CD14-positive monocyte (primary cell): ENCODE results near the gene RPTOR. TPM values are rescaled to one million over a fixed set of nuclear protein-coding genes. Genes with fewer than 3 reads are reported as not detected.

Experiments used
- DNase-seq, 3 donors: peaks; one replicate each; pipeline ENCODE4 v3.0.0-alpha.2; 2011 to 2022
- H2AFZ ChIP-seq: 2 replicates; pipeline ENCODE4 v1.6.0; 2012; ENCODE audit warnings: mild to moderate bottlenecking, low read depth, low read length, inconsistent platforms; ENCODE audit not compliant: insufficient read depth, poor library complexity, severe bottlenecking
- H3K27ac ChIP-seq, 2 donors: 1 replicate in 1 of 2; 2 replicates in 1 of 2; pipeline ENCODE4 v1.5.1; 2012 to 2013; ENCODE audit warnings: low read length in 2 of 2, control low read depth in 1 of 2, inconsistent platforms in 1 of 2, low read depth in 1 of 2, mild to moderate bottlenecking in 1 of 2
- H3K27me3 ChIP-seq, 2 donors: one replicate each; pipeline versions ENCODE4 v1.6.0 to v1.6.1; 2011 to 2013; ENCODE audit warnings: low read length in 2 of 2; ENCODE audit not compliant: control insufficient read depth in 2 of 2, insufficient read depth in 2 of 2
- H3K36me3 ChIP-seq, 2 donors: replicated peaks in 1 of 2; 1 replicate in 1 of 2; 2 replicates in 1 of 2; pipeline versions ENCODE4 v1.5.1 to v1.6.1; 2012 to 2013; ENCODE audit warnings: low read length in 2 of 2, control low read depth in 1 of 2, inconsistent platforms in 1 of 2, mild to moderate bottlenecking in 1 of 2; ENCODE audit not compliant: insufficient read depth in 2 of 2, control insufficient read depth in 1 of 2
- H3K4me1 ChIP-seq, 2 donors: 1 replicate in 1 of 2; 2 replicates in 1 of 2; pipeline versions ENCODE4 v1.5.1 to v1.6.1; 2012 to 2013; ENCODE audit warnings: low read length in 2 of 2, control low read depth in 1 of 2, inconsistent platforms in 1 of 2, mild to moderate bottlenecking in 1 of 2, moderate library complexity in 1 of 2; ENCODE audit not compliant: insufficient read depth in 2 of 2, control insufficient read depth in 1 of 2
- H3K4me2 ChIP-seq: replicated peaks from 2 replicates; pipeline ENCODE3; 2012; ENCODE audit warnings: low read length, moderate library complexity, mild to moderate bottlenecking; ENCODE audit not compliant: poor library complexity, severe bottlenecking; ENCODE audit errors: extremely low read depth
- H3K4me3 ChIP-seq, 3 experiments: fragments of 200-600 bp in 1 of 3; sonication (generic) in 1 of 3; replicated peaks in 1 of 3; 1 replicate in 2 of 3; 2 replicates in 1 of 3; pipeline ENCODE4 v1.5.1; 2011 to 2013; ENCODE audit warnings: low read length in 3 of 3, mild to moderate bottlenecking in 3 of 3, control low read depth in 2 of 3, low read depth in 2 of 3, inconsistent platforms in 1 of 3, moderate library complexity in 1 of 3
- H3K79me2 ChIP-seq: 2 replicates; pipeline ENCODE4 v1.6.0; 2012; ENCODE audit warnings: mild to moderate bottlenecking, control low read depth, inconsistent platforms, low read length, moderate library complexity; ENCODE audit not compliant: insufficient read depth
- H3K9ac ChIP-seq: 2 replicates; pipeline ENCODE4 v1.6.0; 2017; ENCODE audit warnings: low read length, mild to moderate bottlenecking; ENCODE audit not compliant: insufficient read depth, poor library complexity, severe bottlenecking
- H3K9me3 ChIP-seq, 2 donors: replicated peaks in 1 of 2; 1 replicate in 1 of 2; 2 replicates in 1 of 2; pipeline versions ENCODE4 v1.5.1 to v1.6.1; 2012 to 2013; ENCODE audit warnings: low read length in 2 of 2, control low read depth in 1 of 2; ENCODE audit not compliant: control insufficient read depth in 1 of 2, insufficient read depth in 1 of 2
- H4K20me1 ChIP-seq: 2 replicates; pipeline ENCODE4 v1.6.0; 2012; ENCODE audit warnings: mild to moderate bottlenecking, low read length, control low read depth, moderate library complexity; ENCODE audit not compliant: insufficient read depth
- H3K27ac Mint-ChIP-seq, 7 donors: one replicate each; pipeline ENCODE4 v1.8.0; 2020; ENCODE audit warnings: mild to moderate bottlenecking in 7 of 7, mixed read lengths in 7 of 7, moderate library complexity in 6 of 7, inconsistent platforms in 2 of 7
- H3K27me3 Mint-ChIP-seq, 3 donors: one replicate each; pipeline ENCODE4 v1.8.0; 2021 to 2022; ENCODE audit warnings: low read depth in 3 of 3, mild to moderate bottlenecking in 3 of 3, mixed read lengths in 3 of 3, moderate library complexity in 3 of 3, inconsistent platforms in 1 of 3
- H3K36me3 Mint-ChIP-seq, 2 donors: one replicate each; pipeline ENCODE4 v1.8.0; 2020; ENCODE audit warnings: mixed read lengths in 2 of 2, inconsistent platforms in 1 of 2, mild to moderate bottlenecking in 1 of 2
- H3K4me1 Mint-ChIP-seq: one replicate; pipeline ENCODE4 v1.8.0; 2020; ENCODE audit warnings: mild to moderate bottlenecking, mixed read lengths
- H3K4me3 Mint-ChIP-seq, 2 donors: one replicate each; pipeline ENCODE4 v1.8.0; 2020; ENCODE audit warnings: mild to moderate bottlenecking in 2 of 2, mixed read lengths in 2 of 2, moderate library complexity in 1 of 2
- H3K9me3 Mint-ChIP-seq, 7 donors: one replicate each; pipeline ENCODE4 v1.8.0; 2020 to 2022; ENCODE audit warnings: mixed read lengths in 7 of 7, mild to moderate bottlenecking in 6 of 7, moderate library complexity in 6 of 7, inconsistent platforms in 2 of 7
- WGBS: methylation state at CpG from one replicate; pipeline ENCODE4 v1.1.5; 2013; ENCODE audit warnings: missing lambda C conversion rate; ENCODE audit not compliant: insufficient coverage; 5-methylcytosine and 5-hydroxymethylcytosine counted together
- intact Hi-C, 2 donors: fragments of 100-400 bp; cut with micrococcal nuclease; formaldehyde crosslinking; loops; one replicate each; pipeline versions ENCODE4 v1.15.0 to v1.15.1; 2023
- polyA plus RNA-seq, 3 donors: library from polyadenylated mRNA; depleted of rRNA in 1 of 3; unstranded in 2 of 3; stranded (reverse) in 1 of 3; fragments of 300-500 nt in 2 of 3; fragments of >200 nt in 1 of 3; fragmentation: Illumina TruSeq in 2 of 3; gene quantifications; 1 replicate in 2 of 3; 2 replicates in 1 of 3; pipeline ENCODE4 v1.2.3, GENCODE V29; 2012 to 2021
- TF ChIP-seq, protein P1 (sequence below): fragments of 200-600 bp; IDR thresholded peaks from one replicate; pipeline ENCODE4 v1.8.0; 2022; ENCODE audit warnings: antibody characterized with exemption, mild to moderate bottlenecking

The RPTOR gene
- polyA plus RNA-seq, 3 donors = 1.1 to 8.7 (median 2.6) TPM

DNA sequence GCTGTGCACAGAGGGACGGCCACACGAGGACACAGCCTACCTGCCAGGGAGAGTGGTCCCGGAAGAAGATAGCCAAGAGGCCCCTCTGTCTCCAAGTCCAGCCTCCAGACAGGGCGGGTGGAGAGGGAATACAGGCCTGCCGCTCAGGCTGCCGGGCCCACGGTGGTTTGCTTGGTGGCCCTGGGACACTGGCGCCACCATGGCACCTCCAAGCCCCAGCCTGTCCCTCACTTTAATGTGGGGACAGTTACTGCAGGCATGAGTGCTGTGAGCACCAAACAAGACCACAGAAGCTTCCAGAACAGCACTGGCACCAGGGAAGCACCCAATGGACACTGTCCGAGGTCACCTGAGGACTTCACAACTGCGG, 425.0 kb downstream of the RPTOR start:
- Histone ChIP-seq H3K4me3 (no peak overlapping the region), H4K20me1 (no peaks in the 10 kb centered on the region), H3K27me3 (peaks cover 0 to 2% of the 10 kb centered on the region in 2 donors), H3K27ac (no peak overlapping the region), H2AFZ (no peak overlapping the region), H3K79me2 (no peaks in the 10 kb centered on the region), H3K9me3 (no peaks in the 10 kb centered on the region), H3K36me3 (peaks cover 0 to 1% of the 10 kb centered on the region in 2 donors), H3K4me1 (peaks cover 8 to 15% of the 10 kb centered on the region in 2 donors), H3K4me2 (peak overlapping the region; percentile 11), H3K9ac (no peak overlapping the region)
- Mint-ChIP-seq H3K36me3 (peaks cover 5 to 13% of the 10 kb centered on the region in 2 donors), H3K4me1 (peaks cover 11% of the 10 kb centered on the region), H3K27me3 (peaks cover 0 to 25% (median 23%) of the 10 kb centered on the region in 3 donors), H3K9me3 (peaks cover 0 to 1% (median 0%) of the 10 kb centered on the region in 7 donors), H3K4me3 (peak overlapping the region in 1 of 2 donors; percentile 37), H3K27ac (no peak overlapping the region)
- DNase-seq = no peak
- WGBS = 83% methylated on average over 8 of the region's 10 CpGs
- intact Hi-C loops = loop anchor here in 1 of 2 donors (10.0 kb wide), 1 partner anchor 145 kb away; no protein-coding TSS in a partner anchor
- TF ChIP-seq, protein P1, sequence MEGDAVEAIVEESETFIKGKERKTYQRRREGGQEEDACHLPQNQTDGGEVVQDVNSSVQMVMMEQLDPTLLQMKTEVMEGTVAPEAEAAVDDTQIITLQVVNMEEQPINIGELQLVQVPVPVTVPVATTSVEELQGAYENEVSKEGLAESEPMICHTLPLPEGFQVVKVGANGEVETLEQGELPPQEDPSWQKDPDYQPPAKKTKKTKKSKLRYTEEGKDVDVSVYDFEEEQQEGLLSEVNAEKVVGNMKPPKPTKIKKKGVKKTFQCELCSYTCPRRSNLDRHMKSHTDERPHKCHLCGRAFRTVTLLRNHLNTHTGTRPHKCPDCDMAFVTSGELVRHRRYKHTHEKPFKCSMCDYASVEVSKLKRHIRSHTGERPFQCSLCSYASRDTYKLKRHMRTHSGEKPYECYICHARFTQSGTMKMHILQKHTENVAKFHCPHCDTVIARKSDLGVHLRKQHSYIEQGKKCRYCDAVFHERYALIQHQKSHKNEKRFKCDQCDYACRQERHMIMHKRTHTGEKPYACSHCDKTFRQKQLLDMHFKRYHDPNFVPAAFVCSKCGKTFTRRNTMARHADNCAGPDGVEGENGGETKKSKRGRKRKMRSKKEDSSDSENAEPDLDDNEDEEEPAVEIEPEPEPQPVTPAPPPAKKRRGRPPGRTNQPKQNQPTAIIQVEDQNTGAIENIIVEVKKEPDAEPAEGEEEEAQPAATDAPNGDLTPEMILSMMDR = no peak

DNA sequence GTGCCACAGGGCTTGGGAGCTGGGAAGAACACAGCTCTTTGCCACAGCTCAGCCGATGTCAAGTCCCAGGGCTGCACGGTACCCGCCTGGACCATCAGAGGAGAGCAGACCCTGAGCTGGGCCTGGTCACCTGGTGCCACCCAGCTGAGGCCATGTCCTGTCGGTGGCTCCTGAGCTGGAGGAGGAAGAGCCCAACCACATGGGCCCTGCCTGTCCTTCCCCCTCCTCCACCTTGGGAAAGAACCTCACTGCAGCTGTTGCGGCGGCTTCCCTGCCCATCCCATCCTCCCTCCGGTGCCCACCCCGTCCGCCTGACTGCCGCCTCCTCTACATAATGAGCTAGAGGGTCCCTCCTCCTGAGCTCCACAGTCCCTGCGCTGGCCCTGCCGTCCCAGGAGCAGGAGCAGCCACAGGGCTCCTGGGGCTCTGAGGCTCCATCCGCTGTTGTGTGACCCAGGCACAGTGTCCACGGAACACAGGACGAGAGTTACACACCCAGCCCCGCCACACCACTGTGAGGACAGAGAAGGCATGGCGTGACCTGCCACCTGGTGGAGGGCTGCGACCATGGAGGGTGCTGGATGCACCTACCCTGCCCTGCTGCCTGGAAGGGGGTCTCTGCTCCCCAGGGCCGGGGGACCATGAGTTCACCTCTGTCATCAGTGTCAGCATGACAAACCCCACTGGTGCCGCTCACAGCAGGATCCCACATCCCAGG, 425.6 kb downstream of the RPTOR start:
- peaks cover 8 to 15% of the 10 kb centered on the region in 2 donors for H3K4me1 ChIP-seq
- no peak overlapping the region for H3K4me3 ChIP-seq
- intact Hi-C loops = loop anchor here in 1 of 2 donors (10.0 kb wide), 1 partner anchor 145 kb away; no protein-coding TSS in a partner anchor
- H3K27ac ChIP-seq = no peak overlapping the region
- H3K4me2 ChIP-seq = no peak overlapping the region
- TF ChIP-seq, protein P1 = peak; percentile 37
- WGBS = 29% methylated on average over 19 of the region's 20 CpGs
- H3K27me3 ChIP-seq = peaks cover 0 to 2% of the 10 kb centered on the region in 2 donors
- no peaks in the 10 kb centered on the region for H3K79me2 ChIP-seq
- Mint-ChIP-seq H3K9me3 (peaks cover 0 to 1% (median 0%) of the 10 kb centered on the region in 7 donors), H3K36me3 (peaks cover 4 to 10% of the 10 kb centered on the region in 2 donors), H3K27me3 (peaks cover 0 to 27% (median 25%) of the 10 kb centered on the region in 3 donors), H3K4me1 (peaks cover 11% of the 10 kb centered on the region), H3K4me3 (peak overlapping the region in 1 of 2 donors; percentile 57), H3K27ac (no peak overlapping the region)
- DNase-seq = peak in 1 of 3 donors; percentile 8
- H3K9me3 ChIP-seq = no peaks in the 10 kb centered on the region
- H4K20me1 ChIP-seq = no peaks in the 10 kb centered on the region
- H3K9ac ChIP-seq = no peak overlapping the region
- no peaks in the 10 kb centered on the region for H3K36me3 ChIP-seq
- no peak overlapping the region for H2AFZ ChIP-seq
